ENCODE data around the gene MAPK7.

Gene MAPK7

GRCh38 chr17:19365833-19366636 is 12.3 kb upstream of the MAPK7 start:
- Histone ChIP-seq H3K4me3 (ENCODE audit: low read depth, low read length) (no peak overlapping the region), H3K36me3 (ENCODE audit: control insufficient read depth, insufficient read depth, low read length) (no peaks in the 10 kb centered on the region), H3K27ac (ENCODE audit: low read depth, low read length) (no peak overlapping the region), H3K9me3 (ENCODE audit: control insufficient read depth, insufficient read depth, low read depth, low read length) (no peaks in the 10 kb centered on the region), H3K27me3 (ENCODE audit: control insufficient read depth, insufficient read depth, low read length) (no peaks in the 10 kb centered on the region), H3K4me1 (ENCODE audit: control insufficient read depth, insufficient read depth, low read length) (peaks cover 32% of the 10 kb centered on the region), H3K9ac (ENCODE audit: low read length) (no peak overlapping the region)

- no peaks in the 10 kb centered on the region for H3K9me3 ChIP-seq (ENCODE audit: control insufficient read depth, insufficient read depth, low read depth, low read length)
- H3K27me3 ChIP-seq (ENCODE audit: control insufficient read depth, insufficient read depth, low read length), result no peaks in the 10 kb centered on the region
- H3K27ac ChIP-seq (ENCODE audit: low read depth, low read length), result no peak overlapping the region
- H3K9ac ChIP-seq (ENCODE audit: low read length), result no peak overlapping the region
- no peak overlapping the region for H3K4me3 ChIP-seq (ENCODE audit: low read depth, low read length)
- no peaks in the 10 kb centered on the region for H3K36me3 ChIP-seq (ENCODE audit: control insufficient read depth, insufficient read depth, low read length)
- peaks cover 28% of the 10 kb centered on the region for H3K4me1 ChIP-seq (ENCODE audit: control insufficient read depth, insufficient read depth, low read length)
Measured at GRCh38 chr17:19366637-19366972, 11.7 kb upstream of the MAPK7 start.

GRCh38 chr17:19368229-19368628 is 10.1 kb upstream of the MAPK7 start:
- H3K9ac ChIP-seq (ENCODE audit: low read length), result no peak overlapping the region
- H3K36me3 ChIP-seq (ENCODE audit: control insufficient read depth, insufficient read depth, low read length), result no peaks in the 10 kb centered on the region
- H3K4me3 ChIP-seq (ENCODE audit: low read depth, low read length), result no peak overlapping the region
- no peaks in the 10 kb centered on the region for H3K27me3 ChIP-seq (ENCODE audit: control insufficient read depth, insufficient read depth, low read length)
- no peaks in the 10 kb centered on the region for H3K9me3 ChIP-seq (ENCODE audit: control insufficient read depth, insufficient read depth, low read depth, low read length)
- H3K27ac ChIP-seq (ENCODE audit: low read depth, low read length), result no peak overlapping the region
- peaks cover 27% of the 10 kb centered on the region for H3K4me1 ChIP-seq (ENCODE audit: control insufficient read depth, insufficient read depth, low read length)

DNA sequence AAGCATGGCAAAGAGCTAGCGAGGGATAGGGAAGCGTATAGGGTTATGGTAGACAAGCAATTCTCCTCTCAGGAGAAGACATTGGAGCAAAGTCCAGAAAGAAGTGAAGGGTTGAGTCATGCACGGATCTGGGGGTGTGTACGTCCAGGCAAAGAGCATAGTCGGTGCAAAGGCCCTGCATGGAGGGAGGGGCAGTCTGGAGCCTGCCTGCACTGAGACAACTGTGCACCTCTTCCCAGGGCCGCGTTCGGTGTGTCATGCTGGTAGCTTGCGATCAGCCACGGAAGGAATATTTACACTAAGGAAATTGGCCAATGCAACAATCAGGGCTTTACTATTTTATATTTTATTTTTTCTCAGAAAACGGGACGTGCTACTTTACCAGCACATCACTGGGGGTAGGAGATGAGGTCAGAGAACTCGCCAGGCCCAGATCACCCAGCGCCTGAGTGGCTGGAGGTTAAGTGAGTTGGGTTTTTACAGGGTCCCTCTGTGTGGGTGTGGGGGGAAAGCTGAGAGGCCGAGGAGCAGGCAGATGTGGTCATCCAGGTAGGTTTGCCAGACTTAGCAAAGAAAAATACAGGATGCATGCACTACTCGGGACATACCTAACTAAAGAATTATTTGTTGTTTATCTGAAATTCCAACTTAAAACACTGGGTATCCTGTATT is 9.1 kb upstream of the MAPK7 start:
- Histone ChIP-seq H3K27ac (ENCODE audit: low read depth, low read length) (no peak overlapping the region), H3K27me3 (ENCODE audit: control insufficient read depth, insufficient read depth, low read length) (no peaks in the 10 kb centered on the region), H3K4me3 (ENCODE audit: low read depth, low read length) (no peak overlapping the region), H3K4me1 (ENCODE audit: control insufficient read depth, insufficient read depth, low read length) (peaks cover 19% of the 10 kb centered on the region), H3K36me3 (ENCODE audit: control insufficient read depth, insufficient read depth, low read length) (no peaks in the 10 kb centered on the region), H3K9me3 (ENCODE audit: control insufficient read depth, insufficient read depth, low read depth, low read length) (no peaks in the 10 kb centered on the region), H3K9ac (ENCODE audit: low read length) (no peak overlapping the region)

DNA sequence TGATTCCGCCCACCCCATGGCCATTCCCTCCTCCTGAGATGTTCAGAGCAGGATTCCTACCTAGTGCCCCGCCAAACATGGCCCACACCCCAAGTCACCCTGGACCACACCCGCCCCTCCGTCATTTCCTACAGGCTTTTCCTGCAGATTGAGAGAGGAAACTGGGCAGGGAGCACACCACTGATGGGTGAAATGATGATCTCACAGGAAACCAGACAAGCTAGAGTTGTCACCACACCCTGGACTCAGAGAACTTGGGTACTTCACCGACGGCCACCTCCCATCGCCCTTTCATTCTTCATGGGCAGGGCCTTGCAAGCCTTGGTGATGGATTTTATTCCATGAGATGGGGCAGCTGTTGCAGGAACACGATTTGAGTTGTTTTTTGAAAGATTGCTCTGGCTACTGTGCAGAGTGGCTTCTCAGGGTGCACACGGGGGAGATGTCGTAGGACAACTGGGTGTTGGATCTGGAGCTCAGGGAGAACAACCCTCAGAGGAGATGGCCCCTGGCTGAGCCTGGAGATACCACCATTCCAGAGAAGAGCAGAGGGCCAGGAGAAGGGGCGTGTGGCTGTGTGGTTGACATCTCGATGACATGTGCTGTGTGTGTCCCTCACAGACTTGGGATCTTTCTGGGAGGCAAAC is 8.3 kb upstream of the MAPK7 start:
- Histone ChIP-seq H3K27me3 (ENCODE audit: control insufficient read depth, insufficient read depth, low read length) (no peaks in the 10 kb centered on the region), H3K9me3 (ENCODE audit: control insufficient read depth, insufficient read depth, low read depth, low read length) (no peaks in the 10 kb centered on the region), H3K9ac (ENCODE audit: low read length) (no peak overlapping the region), H3K27ac (ENCODE audit: low read depth, low read length) (no peak overlapping the region), H3K36me3 (ENCODE audit: control insufficient read depth, insufficient read depth, low read length) (no peaks in the 10 kb centered on the region), H3K4me1 (ENCODE audit: control insufficient read depth, insufficient read depth, low read length) (peaks cover 13% of the 10 kb centered on the region), H3K4me3 (ENCODE audit: low read depth, low read length) (no peak overlapping the region)

GRCh38 chr17:19370493-19370960 is 7.8 kb upstream of the MAPK7 start:
- Histone ChIP-seq H3K4me1 (ENCODE audit: control insufficient read depth, insufficient read depth, low read length) (peaks cover 13% of the 10 kb centered on the region), H3K9ac (ENCODE audit: low read length) (no peak overlapping the region), H3K27ac (ENCODE audit: low read depth, low read length) (no peak overlapping the region), H3K4me3 (ENCODE audit: low read depth, low read length) (no peak overlapping the region), H3K27me3 (ENCODE audit: control insufficient read depth, insufficient read depth, low read length) (no peaks in the 10 kb centered on the region), H3K36me3 (ENCODE audit: control insufficient read depth, insufficient read depth, low read length) (no peaks in the 10 kb centered on the region), H3K9me3 (ENCODE audit: control insufficient read depth, insufficient read depth, low read depth, low read length) (no peaks in the 10 kb centered on the region)

- no peak overlapping the region for H3K9ac ChIP-seq (ENCODE audit: low read length)
- no peaks in the 10 kb centered on the region for H3K36me3 ChIP-seq (ENCODE audit: control insufficient read depth, insufficient read depth, low read length)
- no peaks in the 10 kb centered on the region for H3K27me3 ChIP-seq (ENCODE audit: control insufficient read depth, insufficient read depth, low read length)
- no peak overlapping the region for H3K4me3 ChIP-seq (ENCODE audit: low read depth, low read length)
- no peaks in the 10 kb centered on the region for H3K9me3 ChIP-seq (ENCODE audit: control insufficient read depth, insufficient read depth, low read depth, low read length)
- H3K27ac ChIP-seq (ENCODE audit: low read depth, low read length), result no peak overlapping the region
- H3K4me1 ChIP-seq (ENCODE audit: control insufficient read depth, insufficient read depth, low read length), result peaks cover 13% of the 10 kb centered on the region
Measured at GRCh38 chr17:19371259-19372010, 6.9 kb upstream of the MAPK7 start.

- Histone ChIP-seq H3K4me3 (ENCODE audit: low read depth, low read length) (no peak overlapping the region), H3K9ac (ENCODE audit: low read length) (no peak overlapping the region), H3K9me3 (ENCODE audit: control insufficient read depth, insufficient read depth, low read depth, low read length) (no peaks in the 10 kb centered on the region), H3K4me1 (ENCODE audit: control insufficient read depth, insufficient read depth, low read length) (peaks cover 15% of the 10 kb centered on the region), H3K36me3 (ENCODE audit: control insufficient read depth, insufficient read depth, low read length) (no peaks in the 10 kb centered on the region), H3K27me3 (ENCODE audit: control insufficient read depth, insufficient read depth, low read length) (no peaks in the 10 kb centered on the region), H3K27ac (ENCODE audit: low read depth, low read length) (no peak overlapping the region)
Measured at GRCh38 chr17:19372011-19372370, 6.3 kb upstream of the MAPK7 start.

DNA sequence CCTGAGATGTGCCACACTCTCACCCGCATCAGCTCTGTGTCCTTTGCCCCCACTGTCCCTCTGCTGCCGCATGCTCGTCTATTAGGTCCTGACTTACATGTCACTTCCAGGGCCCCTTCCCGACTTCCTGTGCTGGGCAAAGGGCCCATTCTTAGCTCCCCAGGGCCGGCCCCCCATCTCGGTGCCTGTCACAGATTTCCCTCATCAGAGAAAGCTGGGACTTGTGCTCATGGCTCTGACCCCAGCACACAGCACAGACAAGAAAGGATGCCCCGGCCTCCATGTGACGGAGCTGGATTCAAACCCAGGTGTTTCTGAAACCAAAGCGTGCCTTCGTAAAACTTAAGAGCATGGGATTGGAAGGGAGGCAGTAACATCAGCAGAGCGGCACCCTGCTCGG is 5.9 kb upstream of the MAPK7 start:
- H3K36me3 ChIP-seq (ENCODE audit: control insufficient read depth, insufficient read depth, low read length), result no peaks in the 10 kb centered on the region
- H3K27ac ChIP-seq (ENCODE audit: low read depth, low read length), result no peak overlapping the region
- H3K9me3 ChIP-seq (ENCODE audit: control insufficient read depth, insufficient read depth, low read depth, low read length), result no peaks in the 10 kb centered on the region
- H3K27me3 ChIP-seq (ENCODE audit: control insufficient read depth, insufficient read depth, low read length), result no peaks in the 10 kb centered on the region
- no peak overlapping the region for H3K9ac ChIP-seq (ENCODE audit: low read length)
- H3K4me1 ChIP-seq (ENCODE audit: control insufficient read depth, insufficient read depth, low read length), result peaks cover 16% of the 10 kb centered on the region
- no peak overlapping the region for H3K4me3 ChIP-seq (ENCODE audit: low read depth, low read length)

- H3K27me3 ChIP-seq (ENCODE audit: control insufficient read depth, insufficient read depth, low read length), result no peaks in the 10 kb centered on the region
- H3K4me3 ChIP-seq (ENCODE audit: low read depth, low read length), result no peak overlapping the region
- H3K36me3 ChIP-seq (ENCODE audit: control insufficient read depth, insufficient read depth, low read length), result no peaks in the 10 kb centered on the region
- no peaks in the 10 kb centered on the region for H3K9me3 ChIP-seq (ENCODE audit: control insufficient read depth, insufficient read depth, low read depth, low read length)
- H3K4me1 ChIP-seq (ENCODE audit: control insufficient read depth, insufficient read depth, low read length), result peaks cover 16% of the 10 kb centered on the region
- no peak overlapping the region for H3K9ac ChIP-seq (ENCODE audit: low read length)
- no peak overlapping the region for H3K27ac ChIP-seq (ENCODE audit: low read depth, low read length)
Measured at GRCh38 chr17:19372866-19373504, 5.3 kb upstream of the MAPK7 start.
